Measurements from ENCODE around the gene PHF21A. TPM values are rescaled to one million over a fixed set of nuclear protein-coding genes. Genes with fewer than 3 reads are reported as not detected.

PHF21A gene
- total RNA-seq, 1 experiment from 2014 or later = 8.2 TPM

- Histone ChIP-seq H3K79me2 (ENCODE audit: low read length) (peaks cover 5% of the 10 kb centered on the region; the same call in 1 of the 2 replicates), H3F3A (ENCODE audit: low read length, unreplicated experiment) (no peaks in the 10 kb centered on the region), H3K9ac (ENCODE audit: low read length) (no peak overlapping the region), H3K27ac (ENCODE audit: low read length) (no peak overlapping the region), H3K27me3 (ENCODE audit: low read length) (no peaks in the 10 kb centered on the region), H2AFZ (ENCODE audit: low read length) (no peak overlapping the region), H3K4me3 (ENCODE audit: low read length) (no peak overlapping the region), H4K20me1 (ENCODE audit: low read length) (no peaks in the 10 kb centered on the region), H3K9me3 (ENCODE audit: low read length) (no peaks in the 10 kb centered on the region), H3K4me2 (ENCODE audit: low read length) (no peak overlapping the region), H3K9me2 (replicated peaks; ENCODE audit: low read length) (no peaks in the 10 kb centered on the region), H3K36me3 (ENCODE audit: low read depth, low read length) (no peaks in the 10 kb centered on the region), H3K4me1 (ENCODE audit: insufficient read depth, low read length) (peaks cover 3% of the 10 kb centered on the region; the same call in 1 of the 2 replicates)
- intact Hi-C loops (cut with micrococcal nuclease) = no loop called here
- DNase-seq = no peak
- ChIA-PET POLR2A (ENCODE audit: unreplicated experiment) (no interaction called here), CTCF (no interaction called here)
- no peak for ATAC-seq
- no TSS peak for BruUV-seq (replicated peaks)
- TF ChIP-seq, protein P1, sequence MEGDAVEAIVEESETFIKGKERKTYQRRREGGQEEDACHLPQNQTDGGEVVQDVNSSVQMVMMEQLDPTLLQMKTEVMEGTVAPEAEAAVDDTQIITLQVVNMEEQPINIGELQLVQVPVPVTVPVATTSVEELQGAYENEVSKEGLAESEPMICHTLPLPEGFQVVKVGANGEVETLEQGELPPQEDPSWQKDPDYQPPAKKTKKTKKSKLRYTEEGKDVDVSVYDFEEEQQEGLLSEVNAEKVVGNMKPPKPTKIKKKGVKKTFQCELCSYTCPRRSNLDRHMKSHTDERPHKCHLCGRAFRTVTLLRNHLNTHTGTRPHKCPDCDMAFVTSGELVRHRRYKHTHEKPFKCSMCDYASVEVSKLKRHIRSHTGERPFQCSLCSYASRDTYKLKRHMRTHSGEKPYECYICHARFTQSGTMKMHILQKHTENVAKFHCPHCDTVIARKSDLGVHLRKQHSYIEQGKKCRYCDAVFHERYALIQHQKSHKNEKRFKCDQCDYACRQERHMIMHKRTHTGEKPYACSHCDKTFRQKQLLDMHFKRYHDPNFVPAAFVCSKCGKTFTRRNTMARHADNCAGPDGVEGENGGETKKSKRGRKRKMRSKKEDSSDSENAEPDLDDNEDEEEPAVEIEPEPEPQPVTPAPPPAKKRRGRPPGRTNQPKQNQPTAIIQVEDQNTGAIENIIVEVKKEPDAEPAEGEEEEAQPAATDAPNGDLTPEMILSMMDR (conservative IDR thresholded peaks at IDR 0.05; ENCODE audit: low read depth, low read length) = no peak
- TF ChIP-seq EZH2 (IDR thresholded peaks at IDR 0.05; ENCODE audit: low read length, unreplicated experiment) = no peak
- no peak for TF ChIP-seq EZH2phosphoT487 (IDR thresholded peaks at IDR 0.05; ENCODE audit: borderline replicate concordance, low read length)
Observed at GRCh38 chr11:45924927-45925326, 196.3 kb downstream of the PHF21A start.

DNA sequence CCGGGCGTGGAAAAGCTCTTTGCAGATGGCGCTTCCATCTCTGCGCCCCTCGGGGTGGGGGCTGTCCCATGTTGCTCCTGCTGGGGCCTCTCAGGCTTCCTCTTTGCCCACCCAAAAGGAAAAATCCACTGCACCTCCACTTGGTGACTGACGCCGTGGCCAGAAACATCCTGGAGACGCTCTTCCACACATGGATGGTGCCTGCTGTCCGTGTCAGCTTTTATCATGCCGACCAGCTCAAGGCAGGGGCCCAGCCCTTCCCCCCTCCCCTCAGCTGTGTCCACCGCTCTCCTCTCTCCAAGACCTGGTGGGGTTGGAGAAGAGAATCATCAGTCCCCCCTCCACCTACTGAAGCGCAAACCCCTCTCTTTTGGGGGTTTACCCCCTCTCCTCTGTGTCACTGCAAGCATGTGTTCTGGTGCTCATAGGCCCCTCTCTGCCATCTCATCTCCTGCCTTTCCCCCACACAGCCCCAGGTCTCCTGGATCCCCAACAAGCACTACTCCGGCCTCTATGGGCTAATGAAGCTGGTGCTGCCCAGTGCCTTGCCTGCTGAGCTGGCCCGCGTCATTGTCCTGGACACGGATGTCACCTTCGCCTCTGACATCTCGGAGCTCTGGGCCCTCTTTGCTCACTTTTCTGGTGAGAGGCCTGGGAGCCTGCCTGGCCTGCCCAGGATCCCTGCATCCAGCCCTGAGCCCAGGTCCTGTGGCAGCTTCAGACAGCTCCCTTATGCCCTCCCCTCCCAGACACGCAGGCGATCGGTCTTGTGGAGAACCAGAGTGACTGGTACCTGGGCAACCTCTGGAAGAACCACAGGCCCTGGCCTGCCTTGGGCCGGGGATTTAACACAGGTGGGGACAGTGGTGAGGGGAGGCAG, 197.0 kb downstream of the PHF21A start:
- DNase-seq (no peak), ATAC-seq (no peak)
- intact Hi-C loops (cut with micrococcal nuclease) = no loop called here
- Histone ChIP-seq H3K4me1 (ENCODE audit: insufficient read depth, low read length) (no peaks in the 10 kb centered on the region), H3K4me2 (ENCODE audit: low read length) (peak overlapping the region; percentile 37; the same call in 1 of the 2 replicates), H3K4me3 (ENCODE audit: low read length) (no peak overlapping the region), H3K9me3 (ENCODE audit: low read length) (no peaks in the 10 kb centered on the region), H3K27ac (ENCODE audit: low read length) (no peak overlapping the region), H2AFZ (ENCODE audit: low read length) (no peak overlapping the region), H3K9me2 (replicated peaks; ENCODE audit: low read length) (no peaks in the 10 kb centered on the region), H4K20me1 (ENCODE audit: low read length) (no peaks in the 10 kb centered on the region), H3K79me2 (ENCODE audit: low read length) (peaks cover 5% of the 10 kb centered on the region; the same call in 1 of the 2 replicates), H3F3A (ENCODE audit: low read length, unreplicated experiment) (no peaks in the 10 kb centered on the region), H3K27me3 (ENCODE audit: low read length) (no peaks in the 10 kb centered on the region), H3K36me3 (ENCODE audit: low read depth, low read length) (no peaks in the 10 kb centered on the region), H3K9ac (ENCODE audit: low read length) (no peak overlapping the region)
- POLR2A ChIA-PET (ENCODE audit: unreplicated experiment) = no interaction called here
- CTCF ChIA-PET = no interaction called here
- BruUV-seq (replicated peaks) = no TSS peak
- TF ChIP-seq EZH2phosphoT487 (IDR thresholded peaks at IDR 0.05; ENCODE audit: borderline replicate concordance, low read length) (no peak), EZH2 (IDR thresholded peaks at IDR 0.05; ENCODE audit: low read length, unreplicated experiment) (no peak)
- TF ChIP-seq, protein P1 (conservative IDR thresholded peaks at IDR 0.05; ENCODE audit: low read depth, low read length) = no peak
